GM06990 (cell line): Measurements from ENCODE around the gene RNF217.
"Not testable (repeated sequence)": the region's sequence is repeated elsewhere in the genome, so short reads cannot be mapped to it uniquely, and the experiment has no call there.

Source experiments
- DNase-seq: peaks from one replicate; pipeline ENCODE4 v3.0.0-alpha.2; 2011; ENCODE audit not compliant: insufficient read length; ENCODE audit errors: extremely low read depth
- H3K27me3 ChIP-seq: replicated peaks from 2 replicates; pipeline ENCODE4 v1.6.0; 2011; ENCODE audit warnings: low read length; ENCODE audit not compliant: control insufficient read depth, insufficient read depth
- H3K36me3 ChIP-seq: 2 replicates; pipeline ENCODE4 v1.5.1; 2011; ENCODE audit warnings: low read length; ENCODE audit not compliant: control insufficient read depth, insufficient read depth
- H3K4me3 ChIP-seq: replicated peaks from 2 replicates; pipeline ENCODE4 v1.5.1; 2011; ENCODE audit warnings: low read depth, mild to moderate bottlenecking, control low read depth, low read length
- CTCF ChIP-seq: IDR thresholded peaks from 2 replicates; pipeline ENCODE4 v1.5.1; 2011; ENCODE audit warnings: low read length, control low read depth, mild to moderate bottlenecking, inconsistent platforms; ENCODE audit not compliant: insufficient read depth, poor library complexity, severe bottlenecking

RNF217 gene

GRCh38 chr6:125031385-125031784, 69.1 kb downstream of the RNF217 start:
- Histone ChIP-seq H3K27me3 (no peaks in the 10 kb centered on the region), H3K36me3 (no peaks in the 10 kb centered on the region), H3K4me3 (no peak overlapping the region)
- no peak for TF ChIP-seq CTCF
- DNase-seq, result no peak

GRCh38 chr6:125034929-125035328, 72.7 kb downstream of the RNF217 start:
- H3K27me3 ChIP-seq, DNase-seq, H3K4me3 ChIP-seq, H3K36me3 ChIP-seq: not testable (repeated sequence)

GRCh38 chr6:125036486-125036885, 74.2 kb downstream of the RNF217 start:
- H3K36me3 ChIP-seq, H3K4me3 ChIP-seq, DNase-seq, H3K27me3 ChIP-seq: not testable (repeated sequence)

- H3K4me3 ChIP-seq, result no peak overlapping the region
- no peak for TF ChIP-seq CTCF
- DNase-seq, result no peak
- H3K27me3 ChIP-seq, result no peaks in the 10 kb centered on the region
- no peaks in the 10 kb centered on the region for H3K36me3 ChIP-seq
Observed at GRCh38 chr6:125037827-125038226, 75.6 kb downstream of the RNF217 start.

- H3K36me3 ChIP-seq, result no peaks in the 10 kb centered on the region
- no peak for DNase-seq
- no peaks in the 10 kb centered on the region for H3K27me3 ChIP-seq
- no peak overlapping the region for H3K4me3 ChIP-seq
- no peak for TF ChIP-seq CTCF
Observed at GRCh38 chr6:125038925-125039324, 76.7 kb downstream of the RNF217 start.

- no peaks in the 10 kb centered on the region for H3K27me3 ChIP-seq
- no peak for DNase-seq
- TF ChIP-seq CTCF, result no peak
- H3K4me3 ChIP-seq, result no peak overlapping the region
- no peaks in the 10 kb centered on the region for H3K36me3 ChIP-seq
Observed at GRCh38 chr6:125041740-125042459, 79.7 kb downstream of the RNF217 start.

- Histone ChIP-seq H3K27me3 (no peaks in the 10 kb centered on the region), H3K4me3 (no peak overlapping the region), H3K36me3 (no peaks in the 10 kb centered on the region)
- DNase-seq, result no peak
- no peak for TF ChIP-seq CTCF
Observed at GRCh38 chr6:125044066-125044465, 81.8 kb downstream of the RNF217 start.
